Stromal cell of bone marrow (primary cell): ENCODE data around the gene LRRC14B.
A peak's percentile ranks its signal among the peaks of the same experiment; 100 is the strongest.

Experiments used
- DNase-seq: peaks from one replicate; pipeline ENCODE4 v3.0.0-alpha.2; 2012; ENCODE audit warnings: low read depth

The LRRC14B gene

GRCh38 chr5:174876-175465, 16.3 kb upstream of the LRRC14B start:
- DNase-seq = no peak

DNA sequence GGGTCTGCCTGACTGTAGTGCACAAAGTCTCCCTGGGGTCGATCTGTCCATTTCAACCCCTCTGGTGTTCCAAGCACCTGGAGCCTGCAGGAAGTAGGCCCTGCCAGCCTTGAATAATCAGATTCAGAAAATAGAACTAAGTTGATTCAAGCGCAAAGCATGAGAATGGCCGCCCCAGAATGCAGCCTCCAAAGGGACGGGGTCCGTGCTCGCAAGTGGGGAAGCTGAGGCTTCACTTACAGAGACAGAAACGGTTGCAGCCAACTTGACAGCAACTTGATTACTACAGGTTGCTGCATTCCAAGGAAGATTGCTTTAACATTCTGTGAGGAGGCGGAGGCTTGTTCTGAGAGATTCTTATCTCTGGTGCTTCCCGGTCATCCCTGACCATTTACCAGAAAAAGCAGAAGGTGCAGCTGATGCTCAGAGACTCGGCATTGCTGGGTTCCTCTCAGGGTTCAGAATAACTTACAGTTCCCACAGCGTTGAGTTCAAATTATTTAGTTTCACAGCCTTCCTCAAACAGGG, 14.9 kb upstream of the LRRC14B start:
- no peak for DNase-seq

GRCh38 chr5:178110-178509, 13.2 kb upstream of the LRRC14B start:
- no peak for DNase-seq

DNA sequence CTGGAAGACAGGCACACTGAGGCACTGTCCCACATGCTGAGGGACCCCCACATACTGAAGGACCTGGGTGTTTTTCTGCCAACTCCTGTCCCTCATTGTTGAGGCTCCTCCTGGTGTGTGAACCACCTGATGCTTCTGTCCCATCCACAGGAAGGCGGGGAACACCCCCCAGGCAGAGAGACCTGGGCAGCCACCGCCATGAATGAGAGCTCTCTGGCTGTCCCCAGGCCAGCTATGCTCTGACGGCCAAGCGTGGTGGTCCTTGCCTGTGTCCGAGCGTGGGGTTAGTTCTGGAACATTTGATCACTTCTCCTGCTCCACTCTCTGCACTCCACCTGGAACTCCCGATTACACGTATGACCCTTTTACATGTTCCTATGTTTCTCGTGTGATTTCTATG, 11.9 kb upstream of the LRRC14B start:
- DNase-seq = no peak

- DNase-seq = no peak
Observed at GRCh38 chr5:180286-180918, 10.9 kb upstream of the LRRC14B start.

DNA sequence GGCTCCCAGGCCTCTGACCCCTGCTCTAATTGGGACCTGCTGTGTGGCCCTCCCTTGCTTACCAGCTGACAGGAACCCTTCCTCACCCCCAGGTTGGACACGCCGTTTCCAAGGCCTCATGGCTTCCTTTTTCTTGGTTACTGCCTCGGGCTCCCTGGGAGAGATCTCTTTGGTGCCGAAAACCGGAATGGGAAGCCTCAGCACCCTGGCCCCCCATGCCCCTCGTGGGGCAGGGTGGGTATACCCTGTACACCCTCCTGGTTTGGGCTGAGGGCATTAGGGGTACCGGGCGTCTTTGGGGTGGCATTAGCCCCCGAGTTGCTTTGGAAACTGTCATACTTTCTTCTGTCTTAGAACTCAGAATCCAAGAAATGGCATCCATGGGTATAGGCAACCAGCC, 10.1 kb upstream of the LRRC14B start:
- DNase-seq = no peak

DNA sequence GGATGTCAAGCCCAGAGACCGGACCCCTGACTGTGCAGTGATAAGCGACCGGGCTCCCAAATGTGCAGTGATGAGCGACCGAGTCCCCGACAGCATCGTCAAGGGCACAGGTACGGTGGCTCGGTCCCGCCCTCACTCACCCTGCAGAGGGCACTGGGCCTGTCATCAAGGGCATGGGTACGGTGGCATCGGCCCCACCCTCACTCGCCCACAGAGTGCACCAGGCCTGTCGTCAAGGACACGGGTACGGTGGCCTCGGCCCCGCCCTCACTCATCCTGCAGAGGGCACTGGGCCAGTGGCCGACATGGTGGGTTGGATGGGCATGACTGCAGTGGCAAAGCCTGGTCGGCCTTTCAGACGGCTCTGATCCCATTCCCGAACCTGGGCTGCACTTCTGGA, 9.7 kb upstream of the LRRC14B start:
- no peak for DNase-seq

- no peak for DNase-seq
Observed at GRCh38 chr5:182126-182525, 9.2 kb upstream of the LRRC14B start.

GRCh38 chr5:184471-184870, 6.8 kb upstream of the LRRC14B start:
- no peak for DNase-seq

GRCh38 chr5:185095-186070, 5.9 kb upstream of the LRRC14B start:
- no peak for DNase-seq

DNA sequence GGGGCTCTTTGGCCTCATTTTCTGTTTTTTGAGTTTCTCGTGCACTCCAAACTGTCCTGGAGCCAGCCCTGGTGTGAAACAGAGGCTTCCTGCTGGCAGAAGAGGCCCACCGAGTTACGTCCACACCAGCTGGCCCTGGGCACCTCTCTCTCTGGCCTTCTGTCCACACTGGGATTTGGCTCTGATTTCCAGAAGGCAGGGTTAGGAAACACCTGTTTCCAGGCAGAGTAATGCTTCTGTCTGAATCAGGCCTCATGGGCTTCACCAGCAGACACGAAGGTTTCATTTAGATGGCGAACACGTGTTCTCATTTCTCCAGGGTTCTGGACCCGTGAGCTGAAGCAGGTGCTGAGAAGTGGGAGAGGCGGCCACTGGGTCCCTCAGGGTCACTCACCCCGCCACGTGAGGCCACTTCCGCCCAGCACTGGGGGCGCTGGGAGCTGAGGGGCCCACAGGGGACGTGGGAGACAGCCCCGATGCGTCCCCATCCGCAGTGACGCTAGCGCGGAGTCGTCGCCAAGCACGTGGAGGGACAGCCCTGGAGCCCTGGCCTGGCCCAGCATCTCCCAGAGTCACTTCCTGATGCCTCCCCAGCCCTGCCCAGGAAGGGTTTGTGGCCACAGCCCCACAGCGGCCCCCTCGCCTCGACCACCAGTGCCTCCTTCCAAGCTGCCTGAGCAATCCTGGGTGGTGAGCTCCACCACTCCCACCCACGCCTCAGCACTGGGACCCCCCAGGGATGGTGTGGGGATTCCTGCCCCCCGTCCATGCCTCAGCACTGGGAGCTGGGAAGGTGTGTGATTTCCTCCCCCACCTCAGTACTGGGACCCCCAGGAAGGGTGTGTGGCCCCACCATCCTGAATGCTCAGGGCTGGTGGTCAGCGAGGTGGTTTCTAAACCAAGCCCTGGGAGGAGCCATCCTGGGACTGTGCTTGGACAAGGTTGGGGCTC, 4.9 kb upstream of the LRRC14B start:
- no peak for DNase-seq

DNA sequence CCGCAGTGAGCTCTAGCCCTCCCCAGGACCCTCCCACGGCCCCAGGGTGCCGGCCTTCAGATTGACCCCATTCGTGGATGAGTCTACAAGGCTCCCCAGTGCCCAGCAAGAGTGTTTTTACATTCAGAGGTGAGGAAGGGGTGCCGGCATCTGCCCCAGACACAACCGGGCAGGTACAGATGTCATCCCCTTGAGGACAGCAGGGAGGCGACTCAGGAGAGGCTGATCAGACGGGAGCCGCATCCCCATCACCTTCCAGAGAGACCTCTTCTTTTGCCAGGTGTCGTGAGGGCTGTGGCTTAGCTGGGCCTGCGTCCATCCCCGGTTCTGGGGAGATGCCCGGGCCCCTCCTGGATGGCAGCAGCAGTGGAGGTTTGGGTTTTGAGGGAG, 4.3 kb upstream of the LRRC14B start:
- DNase-seq = no peak

DNA sequence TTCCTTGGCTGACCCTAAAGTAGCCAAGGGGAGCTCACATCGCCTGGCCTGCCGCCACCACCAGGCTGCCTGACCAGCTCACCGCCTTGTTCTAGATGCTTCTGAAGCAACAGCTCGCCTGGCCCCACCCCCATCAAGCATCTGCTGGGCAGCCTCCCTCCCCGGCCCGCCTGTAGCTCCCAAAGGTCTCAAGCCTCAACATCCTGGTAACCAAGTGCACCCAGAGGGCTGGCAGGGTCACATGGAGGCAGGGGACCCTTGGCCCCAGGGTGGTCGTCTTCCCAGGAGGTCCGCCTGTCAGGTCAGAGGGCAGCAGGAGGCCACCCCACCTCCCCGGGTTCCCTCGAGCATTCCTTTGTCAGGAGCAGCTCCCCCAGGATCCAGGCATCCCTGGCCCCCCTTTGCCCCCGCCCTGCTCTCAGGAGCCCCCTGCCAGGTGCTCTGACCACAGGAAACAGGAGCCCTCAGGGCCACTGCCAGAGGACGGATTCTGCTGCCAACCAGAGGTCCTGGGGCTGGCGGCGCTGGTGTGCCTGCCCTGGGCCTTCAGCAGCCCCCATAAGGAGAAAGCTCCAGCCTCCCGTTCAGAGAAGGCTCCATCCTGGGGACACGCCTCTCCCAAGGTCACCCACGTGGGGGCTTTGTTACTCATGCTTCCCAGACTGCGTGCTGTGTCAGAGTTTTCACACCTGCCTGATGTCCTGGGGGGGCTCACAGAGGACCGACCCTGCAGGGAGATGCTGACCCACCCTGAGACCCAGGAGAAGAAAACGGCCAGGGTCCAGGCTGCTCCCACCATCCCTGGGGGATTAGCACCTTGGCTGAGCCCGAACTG, 3.5 kb upstream of the LRRC14B start:
- DNase-seq = no peak

- DNase-seq = peak; percentile 68
Observed at GRCh38 chr5:188488-189481, 2.5 kb upstream of the LRRC14B start.

DNA sequence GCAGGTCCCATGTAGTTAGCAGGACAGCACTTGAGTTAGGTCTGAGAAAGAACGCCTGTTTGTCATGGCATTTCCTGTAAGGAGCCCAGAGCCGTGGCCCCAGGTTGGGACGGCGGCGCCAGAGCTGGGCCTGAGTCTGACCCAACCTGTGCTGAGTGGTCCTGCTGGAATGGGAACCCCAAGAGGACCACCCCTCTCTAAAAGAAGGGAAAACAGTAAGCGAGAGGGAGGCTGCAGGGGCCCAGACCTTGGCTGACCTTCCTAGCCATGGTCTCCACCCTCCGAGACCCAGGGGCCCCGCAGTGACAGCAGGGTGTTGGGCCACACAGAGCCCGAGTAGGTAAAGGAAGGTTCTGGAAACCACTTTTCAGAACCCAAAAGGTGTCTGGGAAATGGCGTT, 1.8 kb upstream of the LRRC14B start:
- DNase-seq = no peak

DNA sequence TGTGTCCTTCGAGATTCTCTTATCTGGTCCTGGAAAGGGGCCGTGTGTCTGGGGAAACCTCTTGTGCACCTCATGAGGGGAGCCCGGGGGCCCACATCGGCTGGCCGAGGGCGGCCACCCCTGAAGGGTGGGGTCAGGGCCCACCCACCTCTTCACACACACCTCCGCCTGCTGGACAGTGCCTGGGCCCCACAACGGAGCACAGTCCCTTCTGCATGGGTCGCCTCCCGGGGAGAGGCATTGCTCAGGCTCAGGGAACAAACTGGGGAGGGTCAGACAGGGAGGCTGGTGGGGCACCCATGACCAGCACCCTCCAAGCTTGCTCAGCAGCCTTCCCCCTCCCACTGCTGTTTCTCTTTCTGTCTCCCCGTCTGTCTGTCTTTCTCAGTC, 1.3 kb upstream of the LRRC14B start:
- DNase-seq = no peak

- DNase-seq = no peak
Observed at GRCh38 chr5:190366-191035, 794 bp upstream of the LRRC14B start.

DNA sequence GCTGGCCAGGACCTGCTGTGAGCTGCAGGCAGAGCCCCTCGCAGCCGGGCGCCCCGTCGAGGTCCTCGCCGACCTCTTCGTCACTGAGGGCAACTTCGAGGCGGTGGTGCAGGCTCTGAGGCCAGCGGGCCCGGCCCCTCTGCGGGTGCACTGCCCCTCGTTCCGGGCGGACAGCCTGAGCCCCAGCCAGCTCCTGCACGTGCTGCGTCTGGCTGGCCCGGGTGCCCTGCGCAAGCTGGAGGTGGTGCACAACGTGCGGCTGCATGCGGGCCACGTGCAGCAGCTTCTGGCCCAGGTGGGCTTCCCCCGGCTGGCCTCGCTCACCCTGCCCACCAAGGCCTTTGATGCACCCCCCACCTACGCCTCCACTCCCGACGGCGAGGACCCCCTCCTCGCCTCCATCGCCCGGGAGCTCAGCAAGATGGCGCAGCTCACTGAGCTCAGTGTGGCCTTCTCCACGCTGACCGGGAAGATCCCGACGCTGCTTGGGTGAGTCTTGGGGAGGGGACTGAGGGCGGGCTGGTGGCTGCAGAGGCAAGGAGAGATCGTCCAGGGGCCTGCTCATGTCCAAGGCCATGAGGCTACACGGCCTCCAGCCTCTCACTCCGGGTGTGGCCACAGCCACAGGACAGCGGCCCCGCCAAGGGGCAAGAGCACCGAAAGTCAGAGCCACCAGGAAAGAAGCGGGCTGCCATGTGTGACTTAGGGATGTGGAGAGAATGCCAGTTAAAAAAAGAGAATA, 825 bp downstream of the LRRC14B start:
- DNase-seq = no peak

DNA sequence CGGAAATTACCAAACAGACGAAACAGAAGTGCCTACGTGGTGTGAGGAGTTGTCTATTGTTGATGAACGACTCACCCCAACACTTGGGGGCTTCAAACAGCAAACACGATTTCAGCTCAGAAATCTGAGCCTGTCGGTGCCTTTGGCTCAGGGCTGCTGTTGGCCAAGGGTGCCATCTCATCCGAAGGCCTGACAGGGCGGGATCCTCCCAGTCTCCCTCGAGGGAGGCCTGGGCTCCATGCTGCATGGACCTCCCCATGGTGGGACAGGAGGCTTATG, 1.3 kb downstream of the LRRC14B start:
- no peak for DNase-seq
